Measurements from ENCODE around the gene ATP5ME.

GRCh38 chr4:714087-714486, 40.0 kb upstream of the ATP5ME start:
- TF ChIP-seq CTCF (IDR thresholded peaks at IDR 0.05; ENCODE audit: insufficient read depth, low read length, poor library complexity, severe bottlenecking) (no peak), EZH2phosphoT487 (conservative IDR thresholded peaks at IDR 0.05; ENCODE audit: low read length) (no peak)

All from SU-DHL-6 (cell line).